ENCODE data around the gene MYO18B.

MYO18B gene

DNA sequence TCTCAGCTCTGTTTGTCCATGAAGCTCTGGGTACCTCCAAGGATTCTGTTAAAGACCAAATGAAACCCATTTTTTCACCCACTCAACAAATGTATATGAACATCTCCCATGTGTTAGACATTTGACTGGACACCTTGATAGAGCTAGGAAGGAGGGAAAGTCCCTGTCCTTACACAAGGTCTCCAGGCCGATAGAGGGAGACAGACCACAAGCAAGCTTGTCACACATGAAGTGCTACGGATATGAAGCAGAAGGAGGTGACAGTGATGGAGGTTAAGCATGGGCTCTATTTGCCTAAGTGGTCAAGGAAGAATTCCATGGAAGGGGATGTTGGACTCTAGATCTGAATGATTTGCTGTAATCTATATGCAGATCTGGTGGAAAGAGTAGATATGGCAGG, 138.5 kb downstream of the MYO18B start:
- TF ChIP-seq RAD21 (IDR thresholded peaks at IDR 0.05; ENCODE audit: low read depth): peak; percentile 12; the same call in 1 of the 2 replicates
- TF ChIP-seq EP300 (IDR thresholded peaks at IDR 0.05; ENCODE audit: borderline replicate concordance): no peak

DNA sequence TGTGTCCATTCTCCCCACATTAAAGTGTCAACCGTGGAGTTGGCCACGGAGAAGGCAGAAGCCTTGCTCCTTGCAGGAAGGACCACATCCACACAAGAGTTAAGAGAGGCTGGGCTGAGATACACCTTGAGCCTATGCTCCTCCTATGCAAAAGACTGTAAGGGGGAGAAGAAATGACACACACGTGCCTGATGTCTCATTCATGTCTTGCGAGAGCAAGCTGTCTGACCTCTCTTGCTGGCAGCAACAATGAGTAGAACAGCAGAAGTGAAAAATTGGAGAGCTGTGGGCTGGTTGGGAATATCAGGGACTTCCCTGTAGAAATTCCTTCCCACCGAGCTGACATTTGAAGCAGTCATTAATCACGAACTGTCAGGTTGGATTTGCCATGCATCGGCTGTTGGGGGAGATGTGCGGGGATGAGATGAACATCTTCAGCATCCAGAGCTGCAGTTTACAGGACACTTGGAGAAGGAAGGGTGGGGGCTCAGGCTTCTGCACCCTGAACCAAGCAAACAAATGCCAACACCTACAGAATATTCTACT, 139.3 kb downstream of the MYO18B start:
- TF ChIP-seq RAD21 (IDR thresholded peaks at IDR 0.05; ENCODE audit: low read depth) (no peak), TCF12 (IDR thresholded peaks at IDR 0.05; ENCODE audit: low read depth) (no peak), FOXM1 (IDR thresholded peaks at IDR 0.05; ENCODE audit: borderline replicate concordance, low read depth) (no peak), EP300 (IDR thresholded peaks at IDR 0.05; ENCODE audit: borderline replicate concordance) (no peak), CREB1 (IDR thresholded peaks at IDR 0.05; ENCODE audit: low read depth) (no peak), EGR1 (IDR thresholded peaks at IDR 0.05) (no peak), TEAD4 (IDR thresholded peaks at IDR 0.05) (no peak), YY1 (IDR thresholded peaks at IDR 0.05; ENCODE audit: low read depth) (no peak), ZBTB7A (IDR thresholded peaks at IDR 0.05; ENCODE audit: low read depth) (no peak), NFIC (IDR thresholded peaks at IDR 0.05) (no peak), TAF1 (IDR thresholded peaks at IDR 0.05; ENCODE audit: low read depth) (no peak), CEBPB (IDR thresholded peaks at IDR 0.05) (no peak)
- TF ChIP-seq, protein P1, sequence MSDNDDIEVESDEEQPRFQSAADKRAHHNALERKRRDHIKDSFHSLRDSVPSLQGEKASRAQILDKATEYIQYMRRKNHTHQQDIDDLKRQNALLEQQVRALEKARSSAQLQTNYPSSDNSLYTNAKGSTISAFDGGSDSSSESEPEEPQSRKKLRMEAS (IDR thresholded peaks at IDR 0.05): no peak
- TF ChIP-seq, protein P2, sequence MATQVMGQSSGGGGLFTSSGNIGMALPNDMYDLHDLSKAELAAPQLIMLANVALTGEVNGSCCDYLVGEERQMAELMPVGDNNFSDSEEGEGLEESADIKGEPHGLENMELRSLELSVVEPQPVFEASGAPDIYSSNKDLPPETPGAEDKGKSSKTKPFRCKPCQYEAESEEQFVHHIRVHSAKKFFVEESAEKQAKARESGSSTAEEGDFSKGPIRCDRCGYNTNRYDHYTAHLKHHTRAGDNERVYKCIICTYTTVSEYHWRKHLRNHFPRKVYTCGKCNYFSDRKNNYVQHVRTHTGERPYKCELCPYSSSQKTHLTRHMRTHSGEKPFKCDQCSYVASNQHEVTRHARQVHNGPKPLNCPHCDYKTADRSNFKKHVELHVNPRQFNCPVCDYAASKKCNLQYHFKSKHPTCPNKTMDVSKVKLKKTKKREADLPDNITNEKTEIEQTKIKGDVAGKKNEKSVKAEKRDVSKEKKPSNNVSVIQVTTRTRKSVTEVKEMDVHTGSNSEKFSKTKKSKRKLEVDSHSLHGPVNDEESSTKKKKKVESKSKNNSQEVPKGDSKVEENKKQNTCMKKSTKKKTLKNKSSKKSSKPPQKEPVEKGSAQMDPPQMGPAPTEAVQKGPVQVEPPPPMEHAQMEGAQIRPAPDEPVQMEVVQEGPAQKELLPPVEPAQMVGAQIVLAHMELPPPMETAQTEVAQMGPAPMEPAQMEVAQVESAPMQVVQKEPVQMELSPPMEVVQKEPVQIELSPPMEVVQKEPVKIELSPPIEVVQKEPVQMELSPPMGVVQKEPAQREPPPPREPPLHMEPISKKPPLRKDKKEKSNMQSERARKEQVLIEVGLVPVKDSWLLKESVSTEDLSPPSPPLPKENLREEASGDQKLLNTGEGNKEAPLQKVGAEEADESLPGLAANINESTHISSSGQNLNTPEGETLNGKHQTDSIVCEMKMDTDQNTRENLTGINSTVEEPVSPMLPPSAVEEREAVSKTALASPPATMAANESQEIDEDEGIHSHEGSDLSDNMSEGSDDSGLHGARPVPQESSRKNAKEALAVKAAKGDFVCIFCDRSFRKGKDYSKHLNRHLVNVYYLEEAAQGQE (IDR thresholded peaks at IDR 0.05; ENCODE audit: low read depth): no peak
- TF ChIP-seq, protein P3, sequence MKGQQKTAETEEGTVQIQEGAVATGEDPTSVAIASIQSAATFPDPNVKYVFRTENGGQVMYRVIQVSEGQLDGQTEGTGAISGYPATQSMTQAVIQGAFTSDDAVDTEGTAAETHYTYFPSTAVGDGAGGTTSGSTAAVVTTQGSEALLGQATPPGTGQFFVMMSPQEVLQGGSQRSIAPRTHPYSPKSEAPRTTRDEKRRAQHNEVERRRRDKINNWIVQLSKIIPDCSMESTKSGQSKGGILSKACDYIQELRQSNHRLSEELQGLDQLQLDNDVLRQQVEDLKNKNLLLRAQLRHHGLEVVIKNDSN (IDR thresholded peaks at IDR 0.05): no peak

DNA sequence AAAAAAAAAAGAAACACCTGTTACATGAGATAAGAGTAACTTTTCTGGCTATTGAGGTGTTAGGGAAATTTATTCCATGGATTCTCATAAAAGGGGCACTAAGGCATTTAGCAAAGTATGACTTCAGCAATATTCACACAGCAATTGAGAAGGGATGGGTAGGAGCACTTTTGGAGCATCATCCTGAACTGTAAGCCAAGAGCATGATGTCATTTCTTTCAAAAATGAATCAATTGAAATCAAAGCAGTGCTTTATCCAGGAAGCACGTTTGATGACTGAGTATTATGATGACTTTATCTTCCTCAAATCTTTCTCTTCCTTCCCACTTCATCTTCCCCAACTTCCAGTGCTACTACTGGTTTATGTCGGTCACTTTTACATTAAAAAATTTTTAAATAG, 140.4 kb downstream of the MYO18B start:
- TF ChIP-seq, protein P1 (IDR thresholded peaks at IDR 0.05): no peak
- TF ChIP-seq TCF12 (IDR thresholded peaks at IDR 0.05; ENCODE audit: low read depth): no peak
- no peak for TF ChIP-seq CREB1 (IDR thresholded peaks at IDR 0.05; ENCODE audit: low read depth)
- TF ChIP-seq RAD21 (IDR thresholded peaks at IDR 0.05; ENCODE audit: low read depth): no peak
- no peak for TF ChIP-seq ZBTB7A (IDR thresholded peaks at IDR 0.05; ENCODE audit: low read depth)
- no peak for TF ChIP-seq TEAD4 (IDR thresholded peaks at IDR 0.05)
- TF ChIP-seq EP300 (IDR thresholded peaks at IDR 0.05; ENCODE audit: borderline replicate concordance): no peak
- TF ChIP-seq FOXM1 (IDR thresholded peaks at IDR 0.05; ENCODE audit: borderline replicate concordance, low read depth): no peak
- TF ChIP-seq EGR1 (IDR thresholded peaks at IDR 0.05): no peak
- TF ChIP-seq, protein P3 (IDR thresholded peaks at IDR 0.05): no peak
- no peak for TF ChIP-seq YY1 (IDR thresholded peaks at IDR 0.05; ENCODE audit: low read depth)
- no peak for TF ChIP-seq CEBPB (IDR thresholded peaks at IDR 0.05)
- no peak for TF ChIP-seq TAF1 (IDR thresholded peaks at IDR 0.05; ENCODE audit: low read depth)
- TF ChIP-seq NFIC (IDR thresholded peaks at IDR 0.05): no peak
- TF ChIP-seq, protein P2 (IDR thresholded peaks at IDR 0.05; ENCODE audit: low read depth): no peak

DNA sequence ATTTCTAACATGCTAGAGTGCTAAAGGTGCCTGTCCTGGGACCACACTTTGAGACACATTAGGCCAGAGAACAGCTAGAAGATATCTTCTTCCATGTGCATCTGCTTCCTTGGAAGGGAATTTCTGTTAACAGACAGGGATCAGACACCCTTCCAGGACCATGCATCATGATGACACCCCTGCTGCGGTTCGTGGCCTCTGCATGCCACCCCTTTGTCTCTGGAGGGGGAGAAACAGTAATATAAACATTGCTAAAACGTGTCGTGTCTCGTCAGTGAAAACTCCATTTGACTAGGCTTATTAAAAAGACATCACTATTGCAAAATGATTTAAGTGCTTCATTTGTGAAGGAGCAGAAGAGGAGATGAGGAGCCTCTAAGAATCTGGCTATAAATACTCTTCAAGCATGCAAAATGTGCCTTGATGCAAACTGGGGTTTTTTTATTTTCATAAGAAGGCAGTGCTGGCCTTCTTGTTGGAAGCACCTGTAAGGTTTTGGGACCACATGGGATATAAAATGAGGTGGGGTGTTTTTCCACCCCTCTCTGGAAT, 141.6 kb downstream of the MYO18B start:
- TF ChIP-seq TEAD4 (IDR thresholded peaks at IDR 0.05) (no peak), CREB1 (IDR thresholded peaks at IDR 0.05; ENCODE audit: low read depth) (no peak), EGR1 (IDR thresholded peaks at IDR 0.05) (no peak), ZBTB7A (IDR thresholded peaks at IDR 0.05; ENCODE audit: low read depth) (no peak), CEBPB (IDR thresholded peaks at IDR 0.05) (no peak), FOXM1 (IDR thresholded peaks at IDR 0.05; ENCODE audit: borderline replicate concordance, low read depth) (no peak), EP300 (IDR thresholded peaks at IDR 0.05; ENCODE audit: borderline replicate concordance) (no peak), NFIC (IDR thresholded peaks at IDR 0.05) (no peak), TCF12 (IDR thresholded peaks at IDR 0.05; ENCODE audit: low read depth) (no peak)
- TF ChIP-seq, protein P1 (IDR thresholded peaks at IDR 0.05): no peak

DNA sequence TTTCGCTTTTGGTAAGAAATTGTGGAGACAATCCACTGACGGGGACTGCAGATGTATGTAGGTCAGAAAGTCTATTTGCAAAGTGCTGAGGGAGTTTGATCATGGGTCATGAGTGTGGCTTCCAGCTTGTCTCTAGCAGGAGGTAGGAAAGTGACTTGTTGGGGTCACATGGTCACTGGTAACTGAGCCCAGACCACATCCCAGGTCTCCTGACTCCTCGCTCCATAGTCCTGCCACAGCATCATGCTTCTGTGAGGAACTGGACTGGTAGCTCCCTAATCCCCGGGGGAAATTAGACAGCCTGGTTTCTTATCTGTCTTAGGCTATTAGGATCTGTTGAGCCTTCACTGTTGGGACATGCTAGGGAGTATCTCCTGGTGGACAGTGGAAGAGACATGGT, 142.1 kb downstream of the MYO18B start:
- TF ChIP-seq, protein P3 (IDR thresholded peaks at IDR 0.05): no peak
- TF ChIP-seq TCF12 (IDR thresholded peaks at IDR 0.05; ENCODE audit: low read depth) (no peak), NFIC (IDR thresholded peaks at IDR 0.05) (no peak), RAD21 (IDR thresholded peaks at IDR 0.05; ENCODE audit: low read depth) (no peak), FOXM1 (IDR thresholded peaks at IDR 0.05; ENCODE audit: borderline replicate concordance, low read depth) (no peak), TAF1 (IDR thresholded peaks at IDR 0.05; ENCODE audit: low read depth) (no peak), EP300 (IDR thresholded peaks at IDR 0.05; ENCODE audit: borderline replicate concordance) (no peak), TEAD4 (IDR thresholded peaks at IDR 0.05) (no peak), CEBPB (IDR thresholded peaks at IDR 0.05) (no peak), ZBTB7A (IDR thresholded peaks at IDR 0.05; ENCODE audit: low read depth) (no peak), EGR1 (IDR thresholded peaks at IDR 0.05) (no peak), CREB1 (IDR thresholded peaks at IDR 0.05; ENCODE audit: low read depth) (no peak), YY1 (IDR thresholded peaks at IDR 0.05; ENCODE audit: low read depth) (no peak)
- TF ChIP-seq, protein P2 (IDR thresholded peaks at IDR 0.05; ENCODE audit: low read depth): no peak
- TF ChIP-seq, protein P1 (IDR thresholded peaks at IDR 0.05): no peak
